ENCODE measurements around the gene PRXL2C.

DNA sequence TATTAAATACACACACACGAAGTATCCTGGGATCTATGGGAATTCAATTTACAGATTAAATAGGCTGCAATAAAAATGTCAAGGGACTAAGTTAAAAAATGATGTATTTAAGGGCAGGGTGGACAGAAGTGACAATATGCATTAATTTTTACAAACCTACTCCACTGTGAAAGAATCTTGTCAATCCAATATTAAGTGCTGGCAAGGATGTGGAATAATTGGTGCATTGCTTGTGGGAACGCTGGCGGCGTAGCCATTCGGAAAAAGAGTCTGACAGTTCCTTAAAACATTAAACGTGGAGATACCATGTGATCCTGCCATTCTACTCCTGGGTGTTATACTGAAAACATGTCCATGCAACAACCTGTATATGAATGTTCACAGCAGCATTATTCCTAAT is 39.7 kb downstream of the PRXL2C start:
- TF ChIP-seq, protein P1, sequence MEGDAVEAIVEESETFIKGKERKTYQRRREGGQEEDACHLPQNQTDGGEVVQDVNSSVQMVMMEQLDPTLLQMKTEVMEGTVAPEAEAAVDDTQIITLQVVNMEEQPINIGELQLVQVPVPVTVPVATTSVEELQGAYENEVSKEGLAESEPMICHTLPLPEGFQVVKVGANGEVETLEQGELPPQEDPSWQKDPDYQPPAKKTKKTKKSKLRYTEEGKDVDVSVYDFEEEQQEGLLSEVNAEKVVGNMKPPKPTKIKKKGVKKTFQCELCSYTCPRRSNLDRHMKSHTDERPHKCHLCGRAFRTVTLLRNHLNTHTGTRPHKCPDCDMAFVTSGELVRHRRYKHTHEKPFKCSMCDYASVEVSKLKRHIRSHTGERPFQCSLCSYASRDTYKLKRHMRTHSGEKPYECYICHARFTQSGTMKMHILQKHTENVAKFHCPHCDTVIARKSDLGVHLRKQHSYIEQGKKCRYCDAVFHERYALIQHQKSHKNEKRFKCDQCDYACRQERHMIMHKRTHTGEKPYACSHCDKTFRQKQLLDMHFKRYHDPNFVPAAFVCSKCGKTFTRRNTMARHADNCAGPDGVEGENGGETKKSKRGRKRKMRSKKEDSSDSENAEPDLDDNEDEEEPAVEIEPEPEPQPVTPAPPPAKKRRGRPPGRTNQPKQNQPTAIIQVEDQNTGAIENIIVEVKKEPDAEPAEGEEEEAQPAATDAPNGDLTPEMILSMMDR (IDR thresholded peaks at IDR 0.05) = no peak
- TF ChIP-seq POLR2A (IDR thresholded peaks at IDR 0.05) = no peak
